Hair follicle dermal papilla cell (primary cell): ENCODE results near the gene PGA5. TPM values are rescaled to one million over a fixed set of nuclear protein-coding genes. Genes with fewer than 3 reads are reported as not detected.

Source experiments
- total RNA-seq: library from RNA; depleted of rRNA; stranded (reverse); fragments of >200 nt; gene quantifications from 2 replicates; pipeline ENCODE4 v1.2.3, GENCODE V29; 2012

Gene PGA5
- 0.16 and 0.61 TPM in 2 replicates for total RNA-seq

DNA sequence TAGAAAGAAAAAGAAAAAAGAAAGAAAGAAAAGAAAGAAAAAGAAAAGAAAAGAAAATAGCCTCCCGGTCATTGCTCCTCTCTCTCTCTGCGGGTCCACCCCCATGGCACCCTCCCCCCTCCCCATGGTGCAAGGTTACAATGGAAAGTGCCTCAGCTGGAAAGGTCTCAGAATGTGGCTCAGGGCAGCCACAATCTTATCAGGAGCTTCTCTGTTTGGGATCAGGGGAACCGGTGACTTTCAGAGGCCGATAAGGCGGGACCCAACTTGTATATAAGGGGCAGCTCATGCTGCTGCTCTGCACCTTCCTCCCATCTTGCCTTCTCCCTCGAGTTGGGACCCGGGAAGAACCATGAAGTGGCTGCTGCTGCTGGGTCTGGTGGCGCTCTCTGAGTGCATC lies at the start of gene PGA5:
TSS of gene PGA5 (plus strand) at position 301 of the 400 bp plus-strand sequence. CDS start at position 353, 52 bp downstream.

DNA sequence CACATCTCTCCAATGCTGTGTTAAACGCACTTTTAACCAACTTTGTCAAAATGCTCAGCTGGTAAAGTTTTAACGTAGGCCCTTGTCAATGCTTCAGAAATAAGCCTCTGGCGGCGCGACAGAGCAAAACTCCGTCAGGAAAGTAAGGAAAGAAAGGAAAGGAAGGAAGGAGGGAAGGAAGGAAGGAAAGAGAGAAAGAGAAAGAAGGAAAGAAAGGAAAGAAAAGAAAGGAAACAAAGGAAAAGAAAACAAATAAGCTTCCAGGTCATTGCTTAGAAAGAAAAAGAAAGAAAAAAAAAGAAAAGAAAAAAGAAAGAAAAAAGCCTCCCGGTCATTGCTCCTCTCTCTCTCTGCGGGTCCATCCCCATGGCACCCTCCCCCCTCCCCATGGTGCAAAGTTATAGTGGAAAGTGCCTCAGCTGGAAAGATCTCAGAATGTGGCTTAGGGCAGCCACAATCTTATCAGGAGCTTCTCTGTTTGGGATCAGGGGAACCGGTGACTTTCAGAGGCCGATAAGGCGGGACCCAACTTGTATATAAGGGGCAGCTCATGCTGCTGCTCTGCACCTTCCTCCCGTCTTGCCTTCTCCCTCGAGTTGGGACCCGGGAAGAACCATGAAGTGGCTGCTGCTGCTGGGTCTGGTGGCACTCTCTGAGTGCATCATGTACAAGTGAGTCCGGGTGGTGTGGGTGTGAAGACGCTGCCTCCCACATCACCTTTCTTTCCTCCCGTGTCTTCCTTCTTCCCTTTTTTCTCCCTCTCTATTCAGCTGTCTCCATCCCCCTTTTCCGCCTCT lies 37.8 kb upstream of the PGA5 start, which contains the start of gene PGA3:
TSS of gene PGA3 (plus strand) at position 566 of the 797 bp plus-strand sequence. CDS start at position 616, 50 bp downstream.

DNA sequence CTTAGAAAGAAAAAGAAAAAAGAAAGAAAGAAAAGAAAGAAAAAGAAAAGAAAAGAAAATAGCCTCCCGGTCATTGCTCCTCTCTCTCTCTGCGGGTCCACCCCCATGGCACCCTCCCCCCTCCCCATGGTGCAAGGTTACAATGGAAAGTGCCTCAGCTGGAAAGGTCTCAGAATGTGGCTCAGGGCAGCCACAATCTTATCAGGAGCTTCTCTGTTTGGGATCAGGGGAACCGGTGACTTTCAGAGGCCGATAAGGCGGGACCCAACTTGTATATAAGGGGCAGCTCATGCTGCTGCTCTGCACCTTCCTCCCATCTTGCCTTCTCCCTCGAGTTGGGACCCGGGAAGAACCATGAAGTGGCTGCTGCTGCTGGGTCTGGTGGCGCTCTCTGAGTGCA lies 18.9 kb upstream of the PGA5 start, which contains the start of gene PGA4:
TSS of gene PGA4 (plus strand) at position 301 of the 400 bp plus-strand sequence. CDS start at position 355, 54 bp downstream.

GRCh38 chr11:61294717-61295595 lies 54.0 kb downstream of the PGA5 start, which contains the start of gene VWCE:
Gene VWCE (minus strand): TSS chr11:61295316. CDS start chr11:61295037, 279 bp downstream.

Other genes with a start within 250 kb of the PGA5 start
- not detected in 2 replicates for gene CD5, start 138.7 kb upstream of the PGA5 start, total RNA-seq
- gene VPS37C, start 79.7 kb upstream of the PGA5 start, total RNA-seq: 21.0 and 22.2 TPM in 2 replicates
- gene PGA3, start 37.7 kb upstream of the PGA5 start, total RNA-seq: 0.65 and 2.9 TPM in 2 replicates
- gene PGA4, start 18.8 kb upstream of the PGA5 start, total RNA-seq: 0.16 and 0.61 TPM in 2 replicates
- gene VWCE, start 54.1 kb downstream of the PGA5 start, total RNA-seq: 2.8 and 3.4 TPM in 2 replicates
- 266 and 285 TPM in 2 replicates for gene DDB1, start 91.9 kb downstream of the PGA5 start, total RNA-seq
- 29.0 and 31.5 TPM in 2 replicates for gene TKFC, start 92.1 kb downstream of the PGA5 start, total RNA-seq
- gene CYB561A3, start 120.7 kb downstream of the PGA5 start, total RNA-seq: 51.1 and 55.0 TPM in 2 replicates
- gene TMEM138, start 121.2 kb downstream of the PGA5 start, total RNA-seq: 29.3 and 33.8 TPM in 2 replicates
- gene TMEM216, start 151.4 kb downstream of the PGA5 start, total RNA-seq: 8.8 and 10.3 TPM in 2 replicates
- gene CPSF7, start 188.8 kb downstream of the PGA5 start, total RNA-seq: 33.9 and 38.1 TPM in 2 replicates
- gene SDHAF2, start 188.9 kb downstream of the PGA5 start, total RNA-seq: 39.0 and 63.3 TPM in 2 replicates